GM23248 (cell line): ENCODE measurements around the gene CEACAM5. TPM values are rescaled to one million over a fixed set of nuclear protein-coding genes. Genes with fewer than 3 reads are reported as not detected.

ENCODE experiments used
- DNase-seq: peaks from one replicate; pipeline ENCODE4 v3.0.0-alpha.2; 2015
- H2AFZ ChIP-seq: fragments of 200-600 bp; sonication (generic); 2 replicates; pipeline ENCODE4 v1.6.1; 2016; ENCODE audit warnings: antibody characterized with exemption
- H3F3A ChIP-seq: fragments of 200-600 bp; sonication (generic); 2 replicates; pipeline ENCODE4 v1.6.1; 2016; ENCODE audit warnings: mild to moderate bottlenecking, antibody characterized with exemption, mixed run types; ENCODE audit not compliant: insufficient read depth
- H3K27ac ChIP-seq: fragments of 200-600 bp; sonication (generic); 2 replicates; pipeline ENCODE4 v1.5.1; 2016; ENCODE audit warnings: mild to moderate bottlenecking
- H3K27me3 ChIP-seq: fragments of 200-600 bp; sonication (generic); replicated peaks from 2 replicates; pipeline ENCODE4 v1.6.1; 2016; ENCODE audit warnings: mild to moderate bottlenecking; ENCODE audit not compliant: insufficient read depth
- H3K36me3 ChIP-seq: fragments of 200-600 bp; sonication (generic); 2 replicates; pipeline ENCODE4 v1.6.1; 2016; ENCODE audit warnings: low read depth, mild to moderate bottlenecking
- H3K4me1 ChIP-seq: fragments of 200-600 bp; sonication (generic); 2 replicates; pipeline ENCODE4 v1.6.1; 2016; ENCODE audit warnings: mild to moderate bottlenecking; ENCODE audit not compliant: insufficient read depth
- H3K4me2 ChIP-seq: fragments of 200-600 bp; sonication (generic); one replicate; pipeline ENCODE4 v1.6.1; 2016; ENCODE audit warnings: mild to moderate bottlenecking; ENCODE audit not compliant: unreplicated experiment
- H3K4me3 ChIP-seq: fragments of 200-600 bp; sonication (generic); 2 replicates; pipeline ENCODE4 v1.5.1; 2016; ENCODE audit warnings: mild to moderate bottlenecking
- H3K79me2 ChIP-seq: fragments of 200-600 bp; sonication (generic); 2 replicates; pipeline ENCODE4 v1.6.1; 2016; ENCODE audit warnings: mild to moderate bottlenecking; ENCODE audit not compliant: insufficient read depth
- H3K9ac ChIP-seq: fragments of 200-600 bp; sonication (generic); 2 replicates; pipeline ENCODE4 v1.6.1; 2016; ENCODE audit warnings: mild to moderate bottlenecking
- H3K9me2 ChIP-seq: fragments of 200-600 bp; sonication (generic); 2 replicates; pipeline ENCODE4 v1.6.1; 2016; ENCODE audit warnings: mixed run types, mild to moderate bottlenecking, moderate library complexity; ENCODE audit not compliant: insufficient read depth
- H3K9me3 ChIP-seq: fragments of 200-600 bp; sonication (generic); one replicate; pipeline ENCODE4 v1.6.1; 2017; ENCODE audit warnings: low read depth
- H4K20me1 ChIP-seq: fragments of 200-600 bp; sonication (generic); 2 replicates; pipeline ENCODE4 v1.6.0; 2016; ENCODE audit not compliant: insufficient read depth
- EZH2 ChIP-seq: fragments of 200-600 bp; sonication (generic); IDR thresholded peaks from 2 replicates; pipeline ENCODE4 v1.6.1; 2018; ENCODE audit warnings: antibody characterized with exemption, mild to moderate bottlenecking; ENCODE audit not compliant: insufficient read depth, poor library complexity, severe bottlenecking
- EZH2phosphoT487 ChIP-seq: fragments of 200-600 bp; sonication (generic); IDR thresholded peaks from 2 replicates; pipeline ENCODE4 v1.6.1; 2018; ENCODE audit warnings: antibody characterized with exemption, moderate library complexity, mild to moderate bottlenecking, low read depth; ENCODE audit not compliant: insufficient read depth
- WGBS, 2 experiments: methylation state at CpG; one replicate each; pipeline ENCODE4 v1.1.6; 2015 to 2017; ENCODE audit warnings: low lambda C conversion rate in 2 of 2, low coverage in 1 of 2; ENCODE audit errors: missing lambda C conversion rate in 2 of 2; 5-methylcytosine and 5-hydroxymethylcytosine counted together
- in situ Hi-C: fragments of 300-500 bp; cut with MboI; formaldehyde crosslinking; loops from 2 replicates; pipeline ENCODE4 v1.15.0; 2020
- polyA plus RNA-seq: library from polyadenylated mRNA; unstranded; fragments of >200 nt; fragmentation: Nextera tagmentation; extraction: Ambion mirVana; gene quantifications from 2 replicates; pipeline ENCODE4 v1.2.1, GENCODE V29; 2016
- total RNA-seq: library from RNA; depleted of rRNA; stranded (reverse); fragments of >200 nt; shearing (Covaris generic); gene quantifications from 2 replicates; pipeline ENCODE4 v1.2.3, GENCODE V29; 2014; rRNA removed

Gene CEACAM5
- total and polyA plus RNA-seq, 2 experiments from 2014 or later = not detected

- Histone ChIP-seq H3K27me3 (peaks cover 28% of the 10 kb centered on the region), H2AFZ (no peak overlapping the region), H3K36me3 (no peaks in the 10 kb centered on the region), H3F3A (no peaks in the 10 kb centered on the region), H3K9me2 (no peaks in the 10 kb centered on the region), H3K79me2 (no peaks in the 10 kb centered on the region), H3K9ac (no peak overlapping the region), H3K27ac (no peak overlapping the region), H3K4me2 (no peak overlapping the region), H4K20me1 (no peaks in the 10 kb centered on the region), H3K9me3 (no peaks in the 10 kb centered on the region), H3K4me1 (no peaks in the 10 kb centered on the region), H3K4me3 (no peak overlapping the region)
- no peak for DNase-seq
- no peak for TF ChIP-seq EZH2phosphoT487
- no peak for TF ChIP-seq EZH2
- WGBS, 2 experiments = 65 to 66% methylated on average over 4 of the region's 4 CpGs
- in situ Hi-C loops = no loop called here
These were observed 61.2 kb downstream of the CEACAM5 start for GRCh38 chr19:41769608-41770007.

DNA sequence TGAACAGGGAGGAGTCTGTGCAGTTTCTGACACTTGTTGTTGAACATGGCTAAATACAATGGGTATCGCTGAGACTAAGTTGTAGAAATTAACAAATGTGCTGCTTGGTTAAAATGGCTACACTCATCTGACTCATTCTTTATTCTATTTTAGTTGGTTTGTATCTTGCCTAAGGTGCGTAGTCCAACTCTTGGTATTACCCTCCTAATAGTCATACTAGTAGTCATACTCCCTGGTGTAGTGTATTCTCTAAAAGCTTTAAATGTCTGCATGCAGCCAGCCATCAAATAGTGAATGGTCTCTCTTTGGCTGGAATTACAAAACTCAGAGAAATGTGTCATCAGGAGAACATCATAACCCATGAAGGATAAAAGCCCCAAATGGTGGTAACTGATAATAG lies 63.0 kb downstream of the CEACAM5 start:
- Histone ChIP-seq H2AFZ (no peak overlapping the region), H3K9me2 (no peaks in the 10 kb centered on the region), H4K20me1 (no peaks in the 10 kb centered on the region), H3K4me1 (no peaks in the 10 kb centered on the region), H3K36me3 (no peaks in the 10 kb centered on the region), H3K27me3 (peaks cover 21% of the 10 kb centered on the region), H3K79me2 (no peaks in the 10 kb centered on the region), H3K9ac (no peak overlapping the region), H3K9me3 (no peaks in the 10 kb centered on the region), H3K27ac (no peak overlapping the region), H3K4me2 (no peak overlapping the region), H3K4me3 (no peak overlapping the region), H3F3A (no peaks in the 10 kb centered on the region)
- DNase-seq = no peak
- no peak for TF ChIP-seq EZH2phosphoT487
- no peak for TF ChIP-seq EZH2
- WGBS, 2 experiments = 55 to 59% methylated on average over 2 of the region's 2 CpGs
- in situ Hi-C loops = no loop called here

DNA sequence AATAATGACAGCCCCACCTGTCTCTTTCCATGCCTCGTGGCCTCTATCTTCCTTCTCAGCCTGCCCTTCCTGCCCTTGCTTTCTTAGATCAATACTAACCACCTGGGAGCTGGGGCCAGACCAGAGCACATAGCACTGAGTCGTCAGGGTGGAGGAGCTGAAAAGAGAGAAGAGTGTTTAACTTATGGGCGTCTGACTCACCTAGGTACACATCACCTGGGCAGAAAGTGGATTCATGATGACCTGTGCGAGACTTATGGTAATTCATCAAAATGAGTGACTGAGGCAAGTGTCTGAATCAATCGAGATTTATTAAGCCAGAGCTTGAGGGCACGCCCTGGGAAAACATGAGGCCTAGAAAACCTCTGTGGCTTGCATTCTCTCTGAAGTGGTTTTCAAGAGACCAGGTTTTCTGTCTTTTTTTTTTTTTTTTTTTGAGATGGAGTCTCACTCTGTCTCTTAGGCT lies 66.1 kb downstream of the CEACAM5 start:
- Histone ChIP-seq H3K4me3 (no peak overlapping the region), H3K9ac (no peak overlapping the region), H3K79me2 (no peaks in the 10 kb centered on the region), H3K36me3 (no peaks in the 10 kb centered on the region), H3K27ac (no peak overlapping the region), H4K20me1 (no peaks in the 10 kb centered on the region), H3K9me2 (no peaks in the 10 kb centered on the region), H3K27me3 (peaks cover 17% of the 10 kb centered on the region), H3K4me1 (no peaks in the 10 kb centered on the region), H3K9me3 (no peaks in the 10 kb centered on the region), H3F3A (no peaks in the 10 kb centered on the region), H2AFZ (no peak overlapping the region), H3K4me2 (no peak overlapping the region)
- 11% methylated on average over 6 of the region's 6 CpGs for WGBS, 2 experiments
- no peak for TF ChIP-seq EZH2
- TF ChIP-seq EZH2phosphoT487 = no peak
- no peak for DNase-seq
- in situ Hi-C loops = no loop called here

DNA sequence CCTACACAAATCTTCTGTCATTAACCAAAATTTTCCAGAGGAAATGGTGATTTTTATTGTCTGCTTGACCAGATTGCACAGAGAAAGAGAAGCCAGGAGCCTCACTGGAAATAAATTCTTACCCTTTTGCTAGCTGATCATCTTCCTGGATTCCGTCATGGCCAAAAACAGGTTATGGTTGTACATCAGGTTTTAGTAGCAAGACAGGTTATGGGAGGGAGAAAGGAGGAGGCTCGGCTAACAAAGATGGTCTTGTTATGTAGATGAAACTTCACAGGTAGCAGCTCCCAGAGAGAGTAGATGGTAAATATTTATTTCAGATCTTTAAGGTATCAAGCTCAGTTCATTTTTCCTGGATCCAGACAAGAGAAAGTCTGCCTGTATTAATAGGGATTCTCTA lies 68.3 kb downstream of the CEACAM5 start:
- no peaks in the 10 kb centered on the region for H3K4me1 ChIP-seq
- H3K79me2 ChIP-seq = no peaks in the 10 kb centered on the region
- no peak overlapping the region for H3K9ac ChIP-seq
- in situ Hi-C loops = no loop called here
- no peaks in the 10 kb centered on the region for H3K9me2 ChIP-seq
- H3K4me3 ChIP-seq = no peak overlapping the region
- no peaks in the 10 kb centered on the region for H3F3A ChIP-seq
- peaks cover 11% of the 10 kb centered on the region for H3K27me3 ChIP-seq
- H2AFZ ChIP-seq = no peak overlapping the region
- no peaks in the 10 kb centered on the region for H4K20me1 ChIP-seq
- 4 to 11% methylated on average over 2 of the region's 2 CpGs for WGBS, 2 experiments
- TF ChIP-seq EZH2 (no peak), EZH2phosphoT487 (no peak)
- no peaks in the 10 kb centered on the region for H3K9me3 ChIP-seq
- DNase-seq = no peak
- no peaks in the 10 kb centered on the region for H3K36me3 ChIP-seq
- no peak overlapping the region for H3K27ac ChIP-seq
- H3K4me2 ChIP-seq = no peak overlapping the region

Other genes starting within 250 kb of the CEACAM5 start
- not detected in 2 replicates for gene CEACAM21, start 132.5 kb upstream of the CEACAM5 start, total RNA-seq
- gene CEACAM21, start 132.5 kb upstream of the CEACAM5 start, polyA plus RNA-seq = not detected in 2 replicates
- gene CEACAM4, start 81.6 kb upstream of the CEACAM5 start, total RNA-seq = not detected in 2 replicates
- gene CEACAM4, start 81.6 kb upstream of the CEACAM5 start, polyA plus RNA-seq = not detected in 2 replicates
- gene CEACAM7, start 20.4 kb upstream of the CEACAM5 start, total RNA-seq = not detected in 2 replicates
- gene CEACAM7, start 20.4 kb upstream of the CEACAM5 start, polyA plus RNA-seq = not detected in 2 replicates
- not detected in 2 replicates for gene CEACAM6, start 46.9 kb downstream of the CEACAM5 start, total RNA-seq
- not detected in 2 replicates for gene CEACAM6, start 46.9 kb downstream of the CEACAM5 start, polyA plus RNA-seq
- gene CEACAM3, start 88.0 kb downstream of the CEACAM5 start, total RNA-seq = not detected in 2 replicates
- not detected in 2 replicates for gene CEACAM3, start 88.0 kb downstream of the CEACAM5 start, polyA plus RNA-seq
- not detected in 2 replicates for gene LYPD4, start 136.1 kb downstream of the CEACAM5 start, total RNA-seq
- not detected in 2 replicates for gene LYPD4, start 136.1 kb downstream of the CEACAM5 start, polyA plus RNA-seq
- not detected in 2 replicates for gene DMRTC2, start 136.4 kb downstream of the CEACAM5 start, total RNA-seq
- gene DMRTC2, start 136.4 kb downstream of the CEACAM5 start, polyA plus RNA-seq = not detected in 2 replicates
- gene RPS19, start 151.6 kb downstream of the CEACAM5 start, total RNA-seq = 296 and 881 TPM in 2 replicates
- gene RPS19, start 151.6 kb downstream of the CEACAM5 start, polyA plus RNA-seq = 2,308 and 2,316 TPM in 2 replicates
- not detected in 2 replicates for gene CD79A, start 168.7 kb downstream of the CEACAM5 start, total RNA-seq
- 0.49 TPM in 1 of 2 replicates, not detected in the other for gene CD79A, start 168.7 kb downstream of the CEACAM5 start, polyA plus RNA-seq
- 44.6 and 46.2 TPM in 2 replicates for gene ARHGEF1, start 174.6 kb downstream of the CEACAM5 start, total RNA-seq
- gene ARHGEF1, start 174.6 kb downstream of the CEACAM5 start, polyA plus RNA-seq = 44.3 and 49.6 TPM in 2 replicates
- gene ERFL, start 219.8 kb downstream of the CEACAM5 start, total RNA-seq = not detected in 2 replicates
- gene ERFL, start 219.8 kb downstream of the CEACAM5 start, polyA plus RNA-seq = not detected in 2 replicates